ENCODE measurements around the gene MTCL3.

Gene MTCL3

GRCh38 chr6:127475135-127475822 lies 43.9 kb downstream of the MTCL3 start:
- Histone ChIP-seq H3K9me3 (peaks cover 15% of the 10 kb centered on the region), H3K27ac (no peak overlapping the region), H3K4me2 (no peak overlapping the region), H3K4me3 (no peak overlapping the region), H4K20me1 (no peaks in the 10 kb centered on the region), H3K36me3 (peaks cover 12% of the 10 kb centered on the region; the same call in 1 of the 2 replicates), H3K9ac (no peak overlapping the region), H3K27me3 (no peaks in the 10 kb centered on the region), H3K4me1 (no peaks in the 10 kb centered on the region)
- no peak for TF ChIP-seq Cebpa-rat (IDR thresholded peaks at IDR 0.05)

- H3K9me3 ChIP-seq, result peaks cover 15% of the 10 kb centered on the region
- no peaks in the 10 kb centered on the region for H3K27me3 ChIP-seq
- H3K36me3 ChIP-seq, result peaks cover 12% of the 10 kb centered on the region; the same call in 1 of the 2 replicates
- TF ChIP-seq Cebpa-rat (IDR thresholded peaks at IDR 0.05), result no peak
- H3K4me2 ChIP-seq, result no peak overlapping the region
- no peak overlapping the region for H3K9ac ChIP-seq
- no peak overlapping the region for H3K4me3 ChIP-seq
- no peaks in the 10 kb centered on the region for H3K4me1 ChIP-seq
- no peaks in the 10 kb centered on the region for H4K20me1 ChIP-seq
- no peak overlapping the region for H3K27ac ChIP-seq
These were observed 47.5 kb downstream of the MTCL3 start for GRCh38 chr6:127471379-127472255.

GRCh38 chr6:127468936-127469335 lies 50.2 kb downstream of the MTCL3 start:
- Histone ChIP-seq H3K27ac (no peak overlapping the region), H3K4me3 (no peak overlapping the region), H3K9me3 (no peaks in the 10 kb centered on the region), H4K20me1 (no peaks in the 10 kb centered on the region), H3K27me3 (no peaks in the 10 kb centered on the region), H3K36me3 (no peaks in the 10 kb centered on the region), H3K9ac (no peak overlapping the region), H3K4me1 (no peaks in the 10 kb centered on the region), H3K4me2 (no peak overlapping the region)
- TF ChIP-seq Cebpa-rat (IDR thresholded peaks at IDR 0.05), result no peak

- Histone ChIP-seq H3K4me1 (no peaks in the 10 kb centered on the region), H3K36me3 (no peaks in the 10 kb centered on the region), H3K4me2 (no peak overlapping the region), H3K27me3 (no peaks in the 10 kb centered on the region), H3K9me3 (no peaks in the 10 kb centered on the region), H3K4me3 (no peak overlapping the region), H4K20me1 (no peaks in the 10 kb centered on the region), H3K9ac (no peak overlapping the region), H3K27ac (no peak overlapping the region)
- TF ChIP-seq Cebpa-rat (IDR thresholded peaks at IDR 0.05), result no peak
These were observed 52.7 kb downstream of the MTCL3 start for GRCh38 chr6:127466416-127466815.

GRCh38 chr6:127464881-127465459 lies 54.2 kb downstream of the MTCL3 start:
- no peaks in the 10 kb centered on the region for H3K27me3 ChIP-seq
- no peaks in the 10 kb centered on the region for H4K20me1 ChIP-seq
- H3K9me3 ChIP-seq, result no peaks in the 10 kb centered on the region
- H3K4me3 ChIP-seq, result no peak overlapping the region
- no peak overlapping the region for H3K27ac ChIP-seq
- H3K4me1 ChIP-seq, result no peaks in the 10 kb centered on the region
- no peaks in the 10 kb centered on the region for H3K36me3 ChIP-seq
- no peak for TF ChIP-seq Cebpa-rat (IDR thresholded peaks at IDR 0.05)
- H3K9ac ChIP-seq, result no peak overlapping the region
- no peak overlapping the region for H3K4me2 ChIP-seq

GRCh38 chr6:127464161-127464880 lies 54.8 kb downstream of the MTCL3 start:
- no peak for TF ChIP-seq Cebpa-rat (IDR thresholded peaks at IDR 0.05)
- Histone ChIP-seq H3K9me3 (no peaks in the 10 kb centered on the region), H4K20me1 (no peaks in the 10 kb centered on the region), H3K9ac (no peak overlapping the region), H3K27me3 (no peaks in the 10 kb centered on the region), H3K36me3 (no peaks in the 10 kb centered on the region), H3K4me2 (no peak overlapping the region), H3K27ac (no peak overlapping the region), H3K4me3 (no peak overlapping the region), H3K4me1 (no peaks in the 10 kb centered on the region)

DNA sequence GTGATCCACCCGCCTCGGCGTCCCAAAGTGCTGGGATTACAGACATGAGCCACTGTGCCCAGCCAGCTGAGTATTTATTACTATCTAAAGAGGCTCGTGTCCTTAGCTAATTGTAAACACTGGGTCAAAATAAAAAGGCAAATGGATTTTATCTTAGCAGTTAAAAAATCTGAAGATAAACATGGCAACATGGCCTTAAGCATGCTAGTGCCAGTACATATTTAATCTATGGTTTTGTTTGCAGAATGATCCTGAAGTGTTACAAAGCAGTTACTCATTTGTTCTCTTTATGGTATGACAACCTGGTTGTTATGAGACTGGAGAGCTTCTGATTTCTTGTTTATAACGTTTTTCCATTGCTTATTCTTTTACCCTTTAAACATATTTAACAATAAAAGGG lies 56.1 kb downstream of the MTCL3 start:
- no peak overlapping the region for H3K4me2 ChIP-seq
- no peaks in the 10 kb centered on the region for H4K20me1 ChIP-seq
- no peak overlapping the region for H3K4me3 ChIP-seq
- H3K9ac ChIP-seq, result no peak overlapping the region
- TF ChIP-seq Cebpa-rat (IDR thresholded peaks at IDR 0.05), result no peak
- no peaks in the 10 kb centered on the region for H3K36me3 ChIP-seq
- H3K27ac ChIP-seq, result no peak overlapping the region
- H3K27me3 ChIP-seq, result no peaks in the 10 kb centered on the region
- no peaks in the 10 kb centered on the region for H3K9me3 ChIP-seq
- no peaks in the 10 kb centered on the region for H3K4me1 ChIP-seq

GRCh38 chr6:127462376-127462775 lies 56.8 kb downstream of the MTCL3 start:
- Histone ChIP-seq H3K4me1 (no peaks in the 10 kb centered on the region), H3K9me3 (no peaks in the 10 kb centered on the region), H3K27ac (no peak overlapping the region), H3K9ac (no peak overlapping the region), H3K36me3 (no peaks in the 10 kb centered on the region), H3K4me2 (no peak overlapping the region), H4K20me1 (no peaks in the 10 kb centered on the region), H3K27me3 (no peaks in the 10 kb centered on the region), H3K4me3 (no peak overlapping the region)
- TF ChIP-seq Cebpa-rat (IDR thresholded peaks at IDR 0.05), result no peak

GRCh38 chr6:127460465-127460864 lies 58.7 kb downstream of the MTCL3 start:
- Histone ChIP-seq H3K27me3 (no peaks in the 10 kb centered on the region), H3K4me1 (no peaks in the 10 kb centered on the region), H3K9me3 (no peaks in the 10 kb centered on the region), H3K27ac (no peak overlapping the region), H3K4me2 (no peak overlapping the region), H3K4me3 (no peak overlapping the region), H3K36me3 (no peaks in the 10 kb centered on the region), H3K9ac (no peak overlapping the region), H4K20me1 (no peaks in the 10 kb centered on the region)
- TF ChIP-seq Cebpa-rat (IDR thresholded peaks at IDR 0.05), result no peak

Data from BLaER1 (cell line).